GM23338 (cell line): Measurements from ENCODE around the gene ANKRD6. TPM values are rescaled to one million over a fixed set of nuclear protein-coding genes. Genes with fewer than 3 reads are reported as not detected.

Experiments used
- ATAC-seq: fragments of 200-7000 bp; cut with Tn5 transposase; 3 replicates; pipeline ENCODE4 v1.9.1; 2020
- DNase-seq: peaks from one replicate; pipeline ENCODE4 v3.0.0-alpha.2; 2015; ENCODE audit warnings: low spot score
- H2AFZ ChIP-seq: fragments of 200-600 bp; sonication (generic); 2 replicates; pipeline ENCODE4 v1.8.0; 2016; ENCODE audit warnings: antibody characterized with exemption, mild to moderate bottlenecking, moderate library complexity
- H3F3A ChIP-seq: fragments of 200-600 bp; sonication (generic); replicated peaks from 2 replicates; pipeline ENCODE4 v1.8.0; 2017; ENCODE audit warnings: antibody characterized with exemption, mixed run types, low read depth
- H3K27ac ChIP-seq: fragments of 200-600 bp; sonication (generic); 2 replicates; pipeline ENCODE4 v1.6.1; 2016; ENCODE audit warnings: low read depth
- H3K27me3 ChIP-seq: fragments of 200-600 bp; sonication (generic); 2 replicates; pipeline ENCODE4 v1.8.0; 2016; ENCODE audit warnings: mild to moderate bottlenecking, mixed run types, moderate library complexity; ENCODE audit not compliant: insufficient read depth
- H3K36me3 ChIP-seq: fragments of 200-600 bp; sonication (generic); 2 replicates; pipeline ENCODE4 v1.8.0; 2016; ENCODE audit warnings: mild to moderate bottlenecking; ENCODE audit not compliant: insufficient read depth
- H3K4me1 ChIP-seq: fragments of 200-600 bp; sonication (generic); 2 replicates; pipeline ENCODE4 v1.8.0; 2016; ENCODE audit warnings: mild to moderate bottlenecking, moderate library complexity; ENCODE audit not compliant: insufficient read depth
- H3K4me2 ChIP-seq: fragments of 200-600 bp; sonication (generic); 2 replicates; pipeline ENCODE4 v1.7.1; 2017; ENCODE audit warnings: mixed run types
- H3K4me3 ChIP-seq: fragments of 200-600 bp; sonication (generic); 2 replicates; pipeline ENCODE4 v1.6.1; 2016; ENCODE audit warnings: mixed run types
- H3K79me2 ChIP-seq: fragments of 200-600 bp; sonication (generic); replicated peaks from 2 replicates; pipeline ENCODE4 v1.8.0; 2017; ENCODE audit warnings: mild to moderate bottlenecking; ENCODE audit not compliant: insufficient read depth
- H3K9me2 ChIP-seq: fragments of 200-600 bp; sonication (generic); 2 replicates; pipeline ENCODE4 v1.8.0; 2017; ENCODE audit not compliant: insufficient read depth
- H4K20me1 ChIP-seq: fragments of 200-600 bp; sonication (generic); replicated peaks from 2 replicates; pipeline ENCODE4 v1.8.0; 2017; ENCODE audit warnings: mild to moderate bottlenecking; ENCODE audit not compliant: insufficient read depth
- H3K27ac Mint-ChIP-seq: 2 replicates; pipeline ENCODE4 v1.8.0; 2020; ENCODE audit warnings: inconsistent platforms, mild to moderate bottlenecking, moderate library complexity, mixed read lengths
- H3K27me3 Mint-ChIP-seq: 3 replicates; pipeline ENCODE4 v1.8.0; 2022; ENCODE audit warnings: low read depth, mild to moderate bottlenecking, moderate library complexity, mixed read lengths, inconsistent platforms; ENCODE audit not compliant: insufficient read depth, poor library complexity
- H3K36me3 Mint-ChIP-seq: 3 replicates; pipeline ENCODE4 v1.8.0; 2021; ENCODE audit warnings: low read depth, mild to moderate bottlenecking, inconsistent platforms, moderate library complexity, mixed read lengths
- H3K4me1 Mint-ChIP-seq: 3 replicates; pipeline ENCODE4 v1.8.0; 2020; ENCODE audit warnings: mild to moderate bottlenecking, inconsistent platforms, mixed read lengths
- H3K4me3 Mint-ChIP-seq: 3 replicates; pipeline ENCODE4 v1.8.0; 2021; ENCODE audit warnings: moderate library complexity, mild to moderate bottlenecking, inconsistent platforms, mixed read lengths
- H3K9me3 Mint-ChIP-seq: 3 replicates; pipeline ENCODE4 v1.8.0; 2020; ENCODE audit warnings: moderate library complexity, mild to moderate bottlenecking, inconsistent platforms, mixed read lengths
- CREB1 ChIP-seq: fragments of 250-450 bp; sonication (Bioruptor Pico); IDR thresholded peaks from 2 replicates; pipeline ENCODE4 v1.5.0; 2020; ENCODE audit warnings: low read depth, mild to moderate bottlenecking, moderate library complexity
- EZH2 ChIP-seq: fragments of 200-600 bp; sonication (generic); IDR thresholded peaks from one replicate; pipeline ENCODE4 v1.8.0; 2017; ENCODE audit warnings: antibody characterized with exemption, mild to moderate bottlenecking, low read depth; ENCODE audit not compliant: unreplicated experiment
- EZH2phosphoT487 ChIP-seq: fragments of 200-600 bp; sonication (generic); IDR thresholded peaks from one replicate; pipeline ENCODE4 v1.8.1; 2018; ENCODE audit warnings: antibody characterized with exemption; ENCODE audit not compliant: unreplicated experiment
- JUNB ChIP-seq: IDR thresholded peaks from one replicate; pipeline ENCODE4 v1.6.1; 2016; ENCODE audit warnings: antibody characterized with exemption; ENCODE audit not compliant: unreplicated experiment
- NANOG ChIP-seq: IDR thresholded peaks from 2 replicates; pipeline ENCODE4 v1.6.1; 2016; ENCODE audit warnings: antibody characterized with exemption, borderline replicate concordance
- POLR2AphosphoS5 ChIP-seq: IDR thresholded peaks from 2 replicates; pipeline ENCODE4 v1.6.1; 2016; ENCODE audit warnings: antibody characterized with exemption, low read depth
- REST ChIP-seq: IDR thresholded peaks from one replicate; pipeline ENCODE4 v1.6.1; 2018; ENCODE audit warnings: antibody characterized with exemption; ENCODE audit not compliant: unreplicated experiment
- STAT1 ChIP-seq: IDR thresholded peaks from one replicate; pipeline ENCODE4 v1.6.1; 2016; ENCODE audit warnings: antibody characterized with exemption; ENCODE audit not compliant: unreplicated experiment
- ZNF114 ChIP-seq: fragments of 250-450 bp; sonication (Bioruptor Pico); IDR thresholded peaks from 2 replicates; pipeline ENCODE4 v1.5.0; 2020; ENCODE audit warnings: mild to moderate bottlenecking, moderate library complexity
- ZNF331 ChIP-seq: fragments of 250-450 bp; sonication (Bioruptor Pico); IDR thresholded peaks from 2 replicates; pipeline ENCODE4 v1.5.0; 2020; ENCODE audit warnings: low read depth, mild to moderate bottlenecking, moderate library complexity
- polyA plus RNA-seq: library from polyadenylated mRNA; unstranded; fragments of >200 nt; fragmentation: Nextera tagmentation; extraction: Ambion mirVana; gene quantifications from 2 replicates; pipeline ENCODE4 v1.2.1, GENCODE V29; 2016
- total RNA-seq: library from RNA; depleted of rRNA; stranded (reverse); fragments of >200 nt; shearing (Covaris generic); gene quantifications from 2 replicates; pipeline ENCODE4 v1.2.3, GENCODE V29; 2014
- TF ChIP-seq, protein P1 (sequence below): IDR thresholded peaks from 2 replicates; pipeline ENCODE4 v1.6.1; 2016; ENCODE audit warnings: antibody characterized with exemption
- TF ChIP-seq, protein P2 (sequence below), 2 experiments: fragments of 200-600 bp in 1 of 2; sonication (generic) in 1 of 2; conservative IDR thresholded peaks; 2 replicates each; pipeline versions ENCODE4 v1.5.1 to v1.6.1; 2016 to 2017; ENCODE audit warnings: antibody characterized with exemption in 2 of 2, low read depth in 2 of 2, mild to moderate bottlenecking in 2 of 2, moderate library complexity in 1 of 2
- TF ChIP-seq, protein P3 (sequence below): fragments of 250-450 bp; sonication (Bioruptor Pico); IDR thresholded peaks from 2 replicates; pipeline ENCODE4 v1.5.0; 2020; ENCODE audit warnings: mild to moderate bottlenecking, moderate library complexity

ANKRD6 gene
- total and polyA plus RNA-seq, 2 experiments from 2014 or later, result 3.2 to 9.2 TPM

GRCh38 chr6:89400050-89400449 is 32.9 kb upstream of the ANKRD6 start:
- H3K9me3 Mint-ChIP-seq, result no peaks in the 10 kb centered on the region
- Histone ChIP-seq H3K27ac (no peak overlapping the region), H3K4me1 (peaks cover under 1% of the 10 kb centered on the region; the same call in 1 of the 2 replicates), H4K20me1 (no peaks in the 10 kb centered on the region; the same call in 1 of the 2 replicates), H3F3A (no peaks in the 10 kb centered on the region), H3K4me3 (no peak overlapping the region), H2AFZ (no peak overlapping the region), H3K79me2 (peaks cover 26% of the 10 kb centered on the region), H3K27me3 (no peaks in the 10 kb centered on the region), H3K4me2 (no peak overlapping the region), H3K9me2 (no peaks in the 10 kb centered on the region), H3K36me3 (no peaks in the 10 kb centered on the region)
- no peak for DNase-seq
- 0 out of 3 replicates have a peak, but pooled peaks cover 4% of the 10 kb centered on the region for H3K36me3 Mint-ChIP-seq
- no peak for ATAC-seq
- H3K27ac Mint-ChIP-seq, result no peak overlapping the region
- peaks cover 9% of the 10 kb centered on the region for H3K4me1 Mint-ChIP-seq
- H3K4me3 Mint-ChIP-seq, result no peak overlapping the region
- peaks cover 4% of the 10 kb centered on the region for H3K27me3 Mint-ChIP-seq
- TF ChIP-seq ZNF114 (CRISPR knock-in tag) (no peak), EZH2phosphoT487 (no peak), JUNB (no peak), REST (no peak), ZNF331 (CRISPR knock-in tag) (no peak), POLR2AphosphoS5 (no peak), EZH2 (no peak), STAT1 (no peak), CREB1 (CRISPR knock-in tag) (no peak), NANOG (no peak)
- TF ChIP-seq, protein P1, sequence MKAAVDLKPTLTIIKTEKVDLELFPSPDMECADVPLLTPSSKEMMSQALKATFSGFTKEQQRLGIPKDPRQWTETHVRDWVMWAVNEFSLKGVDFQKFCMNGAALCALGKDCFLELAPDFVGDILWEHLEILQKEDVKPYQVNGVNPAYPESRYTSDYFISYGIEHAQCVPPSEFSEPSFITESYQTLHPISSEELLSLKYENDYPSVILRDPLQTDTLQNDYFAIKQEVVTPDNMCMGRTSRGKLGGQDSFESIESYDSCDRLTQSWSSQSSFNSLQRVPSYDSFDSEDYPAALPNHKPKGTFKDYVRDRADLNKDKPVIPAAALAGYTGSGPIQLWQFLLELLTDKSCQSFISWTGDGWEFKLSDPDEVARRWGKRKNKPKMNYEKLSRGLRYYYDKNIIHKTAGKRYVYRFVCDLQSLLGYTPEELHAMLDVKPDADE, result no peak
- TF ChIP-seq, protein P2, sequence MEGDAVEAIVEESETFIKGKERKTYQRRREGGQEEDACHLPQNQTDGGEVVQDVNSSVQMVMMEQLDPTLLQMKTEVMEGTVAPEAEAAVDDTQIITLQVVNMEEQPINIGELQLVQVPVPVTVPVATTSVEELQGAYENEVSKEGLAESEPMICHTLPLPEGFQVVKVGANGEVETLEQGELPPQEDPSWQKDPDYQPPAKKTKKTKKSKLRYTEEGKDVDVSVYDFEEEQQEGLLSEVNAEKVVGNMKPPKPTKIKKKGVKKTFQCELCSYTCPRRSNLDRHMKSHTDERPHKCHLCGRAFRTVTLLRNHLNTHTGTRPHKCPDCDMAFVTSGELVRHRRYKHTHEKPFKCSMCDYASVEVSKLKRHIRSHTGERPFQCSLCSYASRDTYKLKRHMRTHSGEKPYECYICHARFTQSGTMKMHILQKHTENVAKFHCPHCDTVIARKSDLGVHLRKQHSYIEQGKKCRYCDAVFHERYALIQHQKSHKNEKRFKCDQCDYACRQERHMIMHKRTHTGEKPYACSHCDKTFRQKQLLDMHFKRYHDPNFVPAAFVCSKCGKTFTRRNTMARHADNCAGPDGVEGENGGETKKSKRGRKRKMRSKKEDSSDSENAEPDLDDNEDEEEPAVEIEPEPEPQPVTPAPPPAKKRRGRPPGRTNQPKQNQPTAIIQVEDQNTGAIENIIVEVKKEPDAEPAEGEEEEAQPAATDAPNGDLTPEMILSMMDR (conservative IDR thresholded peaks at IDR 0.05; ENCODE audit: low read depth in 2 of 2), result no peak
- TF ChIP-seq, protein P3, sequence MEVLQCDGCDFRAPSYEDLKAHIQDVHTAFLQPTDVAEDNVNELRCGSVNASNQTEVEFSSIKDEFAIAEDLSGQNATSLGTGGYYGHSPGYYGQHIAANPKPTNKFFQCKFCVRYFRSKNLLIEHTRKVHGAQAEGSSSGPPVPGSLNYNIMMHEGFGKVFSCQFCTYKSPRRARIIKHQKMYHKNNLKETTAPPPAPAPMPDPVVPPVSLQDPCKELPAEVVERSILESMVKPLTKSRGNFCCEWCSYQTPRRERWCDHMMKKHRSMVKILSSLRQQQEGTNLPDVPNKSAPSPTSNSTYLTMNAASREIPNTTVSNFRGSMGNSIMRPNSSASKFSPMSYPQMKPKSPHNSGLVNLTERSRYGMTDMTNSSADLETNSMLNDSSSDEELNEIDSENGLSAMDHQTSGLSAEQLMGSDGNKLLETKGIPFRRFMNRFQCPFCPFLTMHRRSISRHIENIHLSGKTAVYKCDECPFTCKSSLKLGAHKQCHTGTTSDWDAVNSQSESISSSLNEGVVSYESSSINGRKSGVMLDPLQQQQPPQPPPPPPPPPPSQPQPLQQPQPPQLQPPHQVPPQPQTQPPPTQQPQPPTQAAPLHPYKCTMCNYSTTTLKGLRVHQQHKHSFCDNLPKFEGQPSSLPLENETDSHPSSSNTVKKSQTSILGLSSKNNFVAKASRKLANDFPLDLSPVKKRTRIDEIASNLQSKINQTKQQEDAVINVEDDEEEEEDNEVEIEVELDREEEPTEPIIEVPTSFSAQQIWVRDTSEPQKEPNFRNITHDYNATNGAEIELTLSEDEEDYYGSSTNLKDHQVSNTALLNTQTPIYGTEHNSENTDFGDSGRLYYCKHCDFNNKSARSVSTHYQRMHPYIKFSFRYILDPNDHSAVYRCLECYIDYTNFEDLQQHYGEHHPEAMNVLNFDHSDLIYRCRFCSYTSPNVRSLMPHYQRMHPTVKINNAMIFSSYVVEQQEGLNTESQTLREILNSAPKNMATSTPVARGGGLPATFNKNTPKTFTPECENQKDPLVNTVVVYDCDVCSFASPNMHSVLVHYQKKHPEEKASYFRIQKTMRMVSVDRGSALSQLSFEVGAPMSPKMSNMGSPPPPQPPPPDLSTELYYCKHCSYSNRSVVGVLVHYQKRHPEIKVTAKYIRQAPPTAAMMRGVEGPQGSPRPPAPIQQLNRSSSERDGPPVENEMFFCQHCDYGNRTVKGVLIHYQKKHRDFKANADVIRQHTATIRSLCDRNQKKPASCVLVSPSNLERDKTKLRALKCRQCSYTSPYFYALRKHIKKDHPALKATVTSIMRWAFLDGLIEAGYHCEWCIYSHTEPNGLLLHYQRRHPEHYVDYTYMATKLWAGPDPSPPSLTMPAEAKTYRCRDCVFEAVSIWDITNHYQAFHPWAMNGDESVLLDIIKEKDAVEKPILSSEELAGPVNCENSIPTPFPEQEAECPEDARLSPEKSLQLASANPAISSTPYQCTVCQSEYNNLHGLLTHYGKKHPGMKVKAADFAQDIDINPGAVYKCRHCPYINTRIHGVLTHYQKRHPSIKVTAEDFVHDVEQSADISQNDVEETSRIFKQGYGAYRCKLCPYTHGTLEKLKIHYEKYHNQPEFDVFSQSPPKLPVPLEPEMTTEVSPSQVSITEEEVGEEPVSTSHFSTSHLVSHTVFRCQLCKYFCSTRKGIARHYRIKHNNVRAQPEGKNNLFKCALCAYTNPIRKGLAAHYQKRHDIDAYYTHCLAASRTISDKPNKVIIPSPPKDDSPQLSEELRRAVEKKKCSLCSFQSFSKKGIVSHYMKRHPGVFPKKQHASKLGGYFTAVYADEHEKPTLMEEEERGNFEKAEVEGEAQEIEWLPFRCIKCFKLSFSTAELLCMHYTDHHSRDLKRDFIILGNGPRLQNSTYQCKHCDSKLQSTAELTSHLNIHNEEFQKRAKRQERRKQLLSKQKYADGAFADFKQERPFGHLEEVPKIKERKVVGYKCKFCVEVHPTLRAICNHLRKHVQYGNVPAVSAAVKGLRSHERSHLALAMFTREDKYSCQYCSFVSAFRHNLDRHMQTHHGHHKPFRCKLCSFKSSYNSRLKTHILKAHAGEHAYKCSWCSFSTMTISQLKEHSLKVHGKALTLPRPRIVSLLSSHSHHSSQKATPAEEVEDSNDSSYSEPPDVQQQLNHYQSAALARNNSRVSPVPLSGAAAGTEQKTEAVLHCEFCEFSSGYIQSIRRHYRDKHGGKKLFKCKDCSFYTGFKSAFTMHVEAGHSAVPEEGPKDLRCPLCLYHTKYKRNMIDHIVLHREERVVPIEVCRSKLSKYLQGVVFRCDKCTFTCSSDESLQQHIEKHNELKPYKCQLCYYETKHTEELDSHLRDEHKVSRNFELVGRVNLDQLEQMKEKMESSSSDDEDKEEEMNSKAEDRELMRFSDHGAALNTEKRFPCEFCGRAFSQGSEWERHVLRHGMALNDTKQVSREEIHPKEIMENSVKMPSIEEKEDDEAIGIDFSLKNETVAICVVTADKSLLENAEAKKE (CRISPR knock-in tag), result no peak
